COLO829 (cell line): ENCODE results near the gene GPR21.
A peak's percentile ranks its signal among the peaks of the same experiment; 100 is the strongest.

ENCODE experiments used
- DNase-seq: peaks from one replicate; pipeline ENCODE4 v3.0.0; 2012; ENCODE audit warnings: low spot score

Gene GPR21, protein sequence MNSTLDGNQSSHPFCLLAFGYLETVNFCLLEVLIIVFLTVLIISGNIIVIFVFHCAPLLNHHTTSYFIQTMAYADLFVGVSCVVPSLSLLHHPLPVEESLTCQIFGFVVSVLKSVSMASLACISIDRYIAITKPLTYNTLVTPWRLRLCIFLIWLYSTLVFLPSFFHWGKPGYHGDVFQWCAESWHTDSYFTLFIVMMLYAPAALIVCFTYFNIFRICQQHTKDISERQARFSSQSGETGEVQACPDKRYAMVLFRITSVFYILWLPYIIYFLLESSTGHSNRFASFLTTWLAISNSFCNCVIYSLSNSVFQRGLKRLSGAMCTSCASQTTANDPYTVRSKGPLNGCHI

DNA sequence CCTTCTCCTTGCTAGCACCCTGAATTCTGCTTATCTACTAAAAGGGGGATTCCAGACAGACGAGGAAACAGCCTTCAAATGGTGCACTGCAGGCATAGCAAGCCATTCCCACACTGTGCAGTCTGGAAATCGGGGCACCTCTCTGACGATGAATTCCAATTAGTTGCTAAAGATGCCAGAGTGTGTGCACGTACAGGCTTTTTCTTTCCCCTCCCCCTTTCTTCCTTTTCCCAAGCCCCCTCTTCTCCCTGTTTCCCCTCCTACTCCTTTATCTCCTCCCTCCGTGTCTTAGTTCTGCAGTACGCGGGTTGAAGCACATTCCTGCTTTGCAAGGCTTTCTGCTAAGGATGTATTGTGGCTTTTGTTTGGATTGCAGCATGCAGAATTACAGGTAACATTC is at the start of gene GPR21:
Gene GPR21 (plus strand): TSS at position 316 of the 400 bp plus-strand sequence. CDS start 900 bp downstream, outside the sequence.
- DNase-seq = no peak

DNA sequence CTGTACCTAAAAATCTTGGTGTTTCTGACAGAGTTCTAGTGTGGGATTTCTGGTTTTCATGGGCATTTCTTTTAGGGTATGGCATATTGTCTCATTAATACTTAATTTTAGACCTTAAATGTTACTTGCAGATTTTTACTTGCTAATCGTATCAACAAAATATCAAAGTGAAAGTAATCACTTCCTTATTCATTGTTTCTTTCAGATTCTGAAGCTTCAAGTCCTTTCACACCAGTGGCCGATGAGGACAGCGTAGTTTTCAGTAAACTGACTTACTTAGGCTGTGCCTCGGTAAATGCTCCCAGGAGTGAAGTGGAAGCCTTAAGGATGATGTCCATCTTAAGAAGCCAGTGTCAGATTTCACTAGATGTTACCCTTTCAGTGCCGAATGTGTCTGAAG is 47.5 kb upstream of the GPR21 start:
- no peak for DNase-seq

DNA sequence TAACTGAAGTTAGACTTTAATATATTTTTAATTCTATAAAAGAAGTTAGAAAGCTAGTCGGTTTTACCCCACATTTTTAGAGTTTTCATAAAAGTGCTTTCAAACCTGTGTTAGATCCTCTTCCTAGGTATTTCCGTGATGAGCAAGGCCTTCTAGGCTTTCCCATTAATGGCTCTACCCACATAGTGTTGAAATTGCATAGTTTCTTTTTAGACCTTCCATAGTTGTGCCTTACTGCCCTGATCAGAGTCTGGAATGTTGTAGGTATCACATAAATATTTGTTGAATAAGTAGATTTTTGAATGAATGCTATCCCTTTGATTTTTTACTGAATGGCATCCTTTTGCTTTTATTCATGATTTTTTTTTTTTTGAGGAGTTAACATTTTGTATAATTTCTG is 45.3 kb upstream of the GPR21 start:
- no peak for DNase-seq

DNA sequence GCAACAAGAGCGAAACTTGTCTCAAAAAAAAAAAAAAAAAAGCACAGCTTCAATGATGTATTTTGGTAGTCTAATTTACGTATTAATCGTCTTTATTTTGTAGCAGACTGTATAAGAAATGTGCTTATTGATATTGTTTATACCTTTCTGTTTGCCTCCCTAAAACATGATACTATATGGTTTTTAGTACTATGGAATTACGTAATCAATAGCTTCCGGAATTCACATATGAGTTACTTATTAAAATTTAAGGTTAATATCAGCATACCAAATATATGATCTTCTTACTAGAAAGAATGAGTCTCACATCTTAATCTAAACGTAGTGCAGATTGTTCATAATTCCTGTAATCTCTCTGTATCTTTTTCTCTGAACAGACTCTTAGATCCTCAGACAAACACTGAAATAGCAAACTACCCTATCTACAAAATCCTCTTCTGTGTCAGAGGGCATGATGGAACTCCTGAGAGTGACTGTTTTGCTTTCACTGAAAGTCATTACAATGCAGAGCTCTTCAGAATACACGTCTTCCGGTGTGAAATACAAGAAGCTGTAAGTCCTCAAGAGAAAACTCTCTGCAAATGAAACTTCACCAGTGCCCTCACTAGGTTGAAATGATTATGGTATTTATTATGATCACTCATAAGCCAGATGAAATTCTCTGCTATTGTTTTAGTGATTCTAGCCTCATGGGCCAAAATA is 44.4 kb upstream of the GPR21 start:
- DNase-seq = no peak

DNA sequence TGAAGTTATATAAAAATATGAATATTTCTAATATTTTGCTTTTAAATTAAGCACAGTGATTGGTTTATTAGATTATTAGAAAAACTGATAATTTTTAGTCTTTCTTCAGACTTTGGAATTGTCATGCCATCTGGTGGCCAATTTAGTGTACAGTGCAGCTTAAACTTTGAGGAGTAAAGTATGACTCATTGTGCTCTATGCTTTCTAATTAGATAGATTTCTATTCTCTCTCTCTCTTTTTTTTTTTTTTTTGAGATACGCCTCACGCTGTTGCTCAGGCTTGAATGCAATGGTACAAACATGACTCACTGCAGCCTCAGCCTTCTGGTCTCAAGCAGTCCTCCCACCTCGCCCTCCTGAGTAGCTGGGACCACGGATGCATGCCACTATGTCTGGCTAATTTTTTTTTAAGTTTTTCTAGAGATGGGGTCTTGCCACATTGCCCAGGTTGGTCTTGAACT is 42.1 kb upstream of the GPR21 start:
- DNase-seq = peak; percentile 81

DNA sequence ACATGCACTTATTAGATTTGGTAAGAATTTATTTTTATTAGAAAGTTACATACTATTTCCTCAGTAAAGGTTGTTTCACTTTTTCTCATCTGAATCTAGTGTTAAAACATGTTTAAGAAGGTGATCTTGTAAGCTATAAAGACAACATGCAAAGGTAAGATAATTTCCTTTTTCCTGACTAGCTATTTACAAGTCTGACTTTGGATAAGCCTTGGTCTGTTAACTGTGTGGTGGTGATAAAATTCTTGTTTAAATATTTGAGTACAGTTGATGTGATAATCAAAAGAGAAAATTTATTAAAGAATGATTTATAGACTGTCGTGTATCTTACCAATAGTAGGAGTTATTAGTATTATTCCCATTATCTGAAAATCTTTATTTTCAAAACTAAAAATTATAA is 36.9 kb upstream of the GPR21 start:
- DNase-seq = no peak

DNA sequence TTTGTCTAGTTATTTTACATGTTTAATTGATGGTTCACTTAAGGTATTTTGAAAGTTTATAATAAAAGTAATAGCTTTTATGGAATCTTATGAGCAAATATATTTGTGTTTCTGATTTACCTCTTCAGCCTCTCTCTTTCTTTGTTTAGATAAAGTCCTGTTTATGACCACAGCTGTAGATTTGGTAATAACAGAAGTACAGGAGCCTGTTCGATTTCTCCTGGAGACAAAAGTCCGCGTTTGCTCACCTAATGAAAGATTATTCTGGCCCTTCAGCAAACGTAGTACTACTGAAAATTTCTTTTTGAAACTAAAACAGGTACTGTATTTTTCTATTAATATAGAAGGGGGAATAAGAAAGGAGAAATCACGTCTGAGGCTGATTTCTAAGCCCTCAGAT is 35.0 kb upstream of the GPR21 start:
- no peak for DNase-seq

DNA sequence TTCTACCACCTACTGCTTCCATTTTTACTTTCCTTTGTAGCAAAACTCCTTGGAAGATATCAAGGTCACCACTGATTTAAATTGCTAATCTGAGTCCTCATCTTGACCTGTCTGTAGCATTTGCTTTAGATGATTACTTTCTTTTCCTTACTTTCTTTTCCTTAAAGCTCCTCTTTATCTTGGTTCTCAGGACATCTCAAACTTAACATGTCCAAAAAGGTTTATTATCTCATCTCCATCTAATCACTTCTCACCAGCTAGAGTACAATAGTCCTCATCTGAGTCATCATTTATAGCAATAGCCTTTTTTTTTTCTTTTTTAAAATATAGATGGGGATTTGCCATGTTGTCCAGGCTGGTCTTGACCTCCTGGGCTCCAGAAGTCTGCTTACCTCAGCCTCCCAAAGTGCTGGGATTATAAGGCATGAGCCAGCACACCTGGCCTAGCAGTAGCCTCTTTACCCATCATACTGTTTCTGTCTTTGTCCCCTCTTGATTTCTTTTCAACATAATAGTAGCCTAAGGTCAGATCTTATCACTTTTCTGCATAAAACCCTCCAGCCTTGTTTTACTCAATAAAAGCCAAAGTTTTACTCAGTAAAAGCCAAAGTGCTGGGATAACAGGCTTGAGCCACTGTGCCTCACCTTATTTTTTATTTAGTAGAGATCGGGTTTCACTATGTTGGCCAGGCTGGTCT is 32.9 kb upstream of the GPR21 start:
- no peak for DNase-seq

DNA sequence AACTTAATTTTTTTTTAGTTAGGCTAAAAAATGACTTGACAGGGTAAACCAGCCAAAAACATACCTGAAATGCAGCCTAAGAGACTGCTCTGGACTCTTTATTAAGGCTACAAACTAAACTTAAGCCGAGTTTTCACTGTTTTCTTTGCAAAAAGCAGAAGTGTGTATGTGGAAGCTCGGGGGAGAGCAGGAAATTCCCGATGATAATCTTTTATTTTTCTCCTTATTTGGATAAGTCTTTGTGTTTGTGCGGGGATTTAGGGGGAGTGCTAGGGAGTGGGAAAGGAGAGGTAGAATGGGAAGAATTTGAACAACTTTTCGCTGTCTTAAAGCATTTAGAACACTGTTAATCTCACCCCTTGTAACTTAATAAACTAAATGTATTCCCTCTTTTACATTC is 30.7 kb upstream of the GPR21 start:
- DNase-seq = no peak

DNA sequence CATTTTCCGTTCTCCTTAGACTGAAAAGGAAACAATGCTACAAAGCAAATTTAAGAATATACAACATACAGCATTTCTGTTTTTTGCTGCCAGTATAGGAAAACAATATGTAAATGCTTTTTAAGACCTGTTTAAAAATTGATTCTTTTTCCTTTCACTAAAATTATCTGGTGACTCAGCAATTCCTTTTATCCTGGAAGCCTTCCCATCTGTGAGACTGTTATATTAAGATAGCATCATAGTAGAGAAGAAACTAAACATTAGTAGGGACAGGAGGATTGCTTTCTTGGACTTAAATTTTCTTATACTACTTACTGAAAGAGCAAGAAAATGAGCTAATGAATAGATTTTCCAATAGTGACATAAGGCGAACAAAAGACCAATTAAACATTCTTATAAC is 30.0 kb upstream of the GPR21 start:
- DNase-seq = no peak

DNA sequence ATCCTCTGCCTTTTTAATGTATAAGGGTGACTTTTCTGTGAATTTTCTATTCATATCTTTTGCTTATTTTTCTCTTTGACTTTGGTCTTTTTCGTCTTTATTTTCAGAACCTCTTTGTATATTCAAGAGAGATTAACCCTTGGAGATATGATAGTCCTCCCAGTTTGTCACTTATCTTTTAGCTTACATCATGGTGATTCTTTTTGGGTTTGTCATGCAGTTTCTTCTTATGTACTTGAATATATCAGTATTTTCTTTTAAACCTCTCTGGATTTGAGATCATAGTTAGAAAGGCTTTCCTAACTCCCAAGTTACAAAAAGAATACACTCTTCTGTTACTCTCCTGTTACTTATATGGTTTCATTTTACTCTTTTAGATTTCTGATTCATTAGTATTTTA is 27.5 kb upstream of the GPR21 start:
- DNase-seq = no peak

DNA sequence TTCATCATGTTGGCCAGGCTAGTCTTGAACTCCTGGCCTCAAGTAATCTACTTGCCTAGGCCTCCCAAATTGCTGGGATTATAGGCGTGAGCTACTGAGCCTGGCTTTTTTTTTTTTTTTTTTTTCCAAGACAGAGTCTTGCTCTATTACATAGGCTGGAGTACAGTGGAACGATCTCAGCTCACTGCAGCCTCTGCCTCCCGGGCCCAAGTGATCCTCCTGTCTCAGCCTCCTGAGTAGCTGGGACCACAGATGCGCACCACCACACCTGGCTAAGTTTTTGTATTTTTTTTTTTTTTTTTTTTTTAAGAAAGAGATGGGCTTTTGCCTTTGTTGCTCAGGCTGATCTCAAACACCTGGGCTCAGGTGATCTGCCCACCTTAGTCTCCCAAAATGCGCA is 26.2 kb upstream of the GPR21 start:
- no peak for DNase-seq

DNA sequence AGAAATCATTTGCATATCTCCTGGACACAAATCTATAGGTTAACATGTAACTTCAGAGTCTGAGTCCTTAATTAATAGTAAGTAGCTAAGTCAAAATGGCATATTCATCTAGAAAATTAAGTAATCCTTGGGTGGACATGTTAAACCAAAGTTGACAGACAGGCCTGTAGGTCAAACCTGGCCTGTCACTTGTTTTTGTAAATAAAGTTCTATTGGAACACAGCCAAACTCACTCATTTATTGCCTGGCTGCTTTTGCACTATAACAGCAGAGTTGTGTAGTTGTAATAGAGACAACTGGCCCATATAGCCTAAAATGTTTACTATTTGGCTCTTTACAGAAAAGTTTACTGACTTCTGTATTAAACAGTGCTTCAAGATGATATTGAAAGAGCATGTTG is 24.6 kb upstream of the GPR21 start:
- DNase-seq = no peak

DNA sequence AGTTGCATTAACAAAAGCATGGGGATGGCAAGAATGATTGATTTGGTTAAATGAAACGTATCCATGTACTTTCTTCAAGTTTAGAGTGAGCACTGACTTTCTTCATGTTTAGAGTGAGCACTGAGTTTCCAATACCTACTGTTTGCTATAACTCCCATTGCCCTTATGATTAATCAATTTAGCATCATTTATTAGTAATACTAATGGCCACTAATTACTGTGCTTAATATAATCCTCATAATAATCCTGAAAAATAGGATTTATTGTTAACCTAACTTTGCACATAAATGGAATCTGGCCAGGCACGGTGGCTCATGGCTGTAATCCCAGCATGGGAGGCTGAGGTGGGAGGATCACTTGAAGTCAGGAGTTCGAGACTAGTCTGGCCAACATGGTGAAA is 22.1 kb upstream of the GPR21 start:
- DNase-seq = no peak

DNA sequence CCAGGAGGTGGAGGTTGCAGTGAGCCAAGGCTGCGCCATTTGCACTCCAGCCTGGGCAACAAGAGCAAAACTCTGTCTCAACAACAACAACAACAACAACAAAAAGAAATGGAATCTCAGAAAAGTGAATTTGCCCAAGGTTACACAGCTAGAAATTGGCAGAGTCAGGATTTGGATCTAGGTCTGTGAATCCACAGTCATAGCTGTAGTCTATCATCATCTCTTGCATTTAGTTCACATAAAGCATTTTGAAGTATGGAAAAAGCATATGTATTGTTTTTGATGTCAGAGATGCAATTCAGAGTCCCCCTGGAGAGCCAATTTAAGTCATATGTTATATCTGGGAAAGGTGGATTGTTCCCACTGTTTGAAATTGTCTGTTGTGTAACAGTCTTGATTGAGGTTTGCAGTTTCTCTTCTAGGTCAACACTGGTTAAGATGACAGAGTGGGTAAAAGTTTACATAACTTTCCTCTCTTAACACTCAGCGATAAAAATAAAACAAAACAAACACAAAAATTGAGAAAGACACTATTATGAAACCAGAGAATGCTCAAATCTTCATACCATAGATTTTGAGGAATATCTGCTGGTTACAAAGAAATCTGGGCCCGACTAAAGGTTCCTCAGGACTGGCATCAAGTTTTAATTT is 21.5 kb upstream of the GPR21 start:
- no peak for DNase-seq

DNA sequence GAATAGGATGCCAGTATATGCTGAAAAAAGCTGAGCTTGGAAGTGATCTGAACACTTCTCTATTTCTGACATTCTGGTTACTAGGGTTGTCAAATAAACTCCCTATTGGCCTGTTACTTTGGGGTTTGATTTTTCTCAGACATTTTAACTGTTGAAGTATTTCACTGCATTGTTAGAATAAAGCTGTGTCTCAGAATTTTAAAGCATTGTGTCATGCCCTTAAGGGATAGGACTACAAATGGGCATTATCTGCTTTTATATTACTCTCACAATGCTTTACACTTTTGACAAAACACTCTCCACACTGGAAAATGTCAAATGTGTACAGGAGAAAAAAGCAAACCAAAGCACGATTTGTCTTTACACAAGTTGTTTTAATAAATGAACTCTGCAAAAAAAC is 16.8 kb upstream of the GPR21 start:
- no peak for DNase-seq

DNA sequence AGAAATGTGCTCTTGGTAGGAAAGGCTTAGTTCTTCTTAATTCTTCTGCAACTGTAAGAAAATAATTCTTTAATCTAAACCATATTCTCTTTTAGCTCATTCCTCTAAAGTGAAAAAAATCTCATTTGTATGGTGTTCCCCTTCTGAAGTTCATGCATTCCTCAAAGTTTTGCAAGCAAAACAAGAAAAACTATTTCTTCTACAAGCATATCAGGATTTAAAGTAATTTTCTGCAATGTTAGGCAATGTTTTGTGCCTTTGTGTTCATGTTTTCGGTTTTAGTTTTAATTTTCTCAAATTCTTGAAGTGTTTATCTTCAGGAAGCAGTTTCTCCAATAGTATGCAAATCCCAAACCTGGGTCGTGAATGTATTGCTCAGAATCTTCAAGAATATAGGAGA is 12.7 kb upstream of the GPR21 start:
- no peak for DNase-seq

DNA sequence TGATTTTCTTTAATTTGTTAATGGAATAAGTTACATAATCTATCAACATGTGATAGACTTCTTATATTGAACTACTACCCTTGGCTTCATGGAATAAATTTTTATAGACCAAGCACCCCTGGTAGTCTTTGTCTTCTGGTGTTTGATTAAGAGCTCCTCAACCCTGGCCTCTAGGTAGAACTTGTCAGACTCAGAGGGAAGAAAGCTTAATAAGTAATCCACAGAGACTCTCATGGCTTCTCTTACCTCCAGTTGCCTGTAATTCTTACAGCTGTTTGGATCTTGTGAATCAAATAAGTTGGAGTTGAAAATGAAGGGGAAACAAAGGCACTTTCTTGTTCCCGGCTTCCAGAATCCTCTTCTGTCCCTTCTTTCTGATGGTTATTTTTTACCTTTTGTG is 7.0 kb upstream of the GPR21 start:
- no peak for DNase-seq

DNA sequence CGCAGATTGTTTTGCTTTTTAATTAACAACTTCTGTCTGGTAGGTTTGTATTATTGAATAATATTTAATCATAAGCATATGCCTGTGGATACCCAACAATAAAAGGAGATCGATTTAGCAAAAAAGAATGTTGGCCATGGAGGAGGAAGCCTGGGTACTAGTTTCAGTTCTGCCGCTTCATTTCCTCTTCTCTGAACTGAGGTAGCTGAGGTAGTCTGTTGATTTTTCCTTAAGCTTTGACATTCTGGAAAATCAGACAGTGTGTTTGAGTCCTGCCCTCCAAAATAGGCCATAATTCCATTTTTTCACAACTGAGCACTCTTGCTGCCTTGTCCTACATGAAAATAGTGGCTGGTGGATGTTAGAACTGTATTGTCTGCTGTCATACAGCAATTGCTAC is 6.0 kb upstream of the GPR21 start:
- no peak for DNase-seq

DNA sequence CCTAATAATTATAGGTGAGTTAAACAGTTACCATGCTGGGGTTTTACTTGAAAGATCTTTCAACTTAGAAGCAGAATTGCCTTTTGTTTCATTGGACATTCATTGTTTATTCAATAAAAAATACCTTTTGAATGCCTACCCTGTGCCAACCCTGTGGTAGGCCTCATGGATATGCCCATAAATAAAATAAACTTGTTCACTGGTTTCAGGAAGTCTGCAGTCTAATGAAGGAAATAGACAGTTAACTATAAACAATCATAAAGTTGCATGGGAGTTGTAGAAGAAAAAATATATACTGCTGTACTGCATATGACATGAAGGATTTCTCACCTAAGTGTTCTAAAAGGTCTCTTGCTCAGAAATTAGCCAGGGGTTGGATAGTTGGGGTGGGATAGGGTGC is 5.3 kb upstream of the GPR21 start:
- DNase-seq = no peak

DNA sequence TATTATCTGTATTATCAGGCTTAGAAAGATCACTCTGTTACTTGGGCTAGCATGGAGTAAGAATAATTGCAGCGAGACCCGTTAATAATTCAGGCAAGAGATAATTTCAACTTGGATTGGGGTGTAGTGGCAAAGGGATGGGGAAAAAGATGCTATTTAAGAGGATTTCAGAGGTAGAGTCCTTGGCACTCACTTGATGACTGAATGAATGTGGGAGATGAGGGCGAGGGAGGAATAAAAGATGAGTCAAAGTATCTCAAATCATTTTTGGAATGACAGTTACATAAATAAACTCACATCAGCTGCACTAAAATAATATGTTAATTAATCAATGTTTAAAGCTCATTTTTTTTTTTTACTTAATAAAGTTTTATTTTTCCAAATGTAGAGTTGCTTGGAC is 4.5 kb upstream of the GPR21 start:
- no peak for DNase-seq

DNA sequence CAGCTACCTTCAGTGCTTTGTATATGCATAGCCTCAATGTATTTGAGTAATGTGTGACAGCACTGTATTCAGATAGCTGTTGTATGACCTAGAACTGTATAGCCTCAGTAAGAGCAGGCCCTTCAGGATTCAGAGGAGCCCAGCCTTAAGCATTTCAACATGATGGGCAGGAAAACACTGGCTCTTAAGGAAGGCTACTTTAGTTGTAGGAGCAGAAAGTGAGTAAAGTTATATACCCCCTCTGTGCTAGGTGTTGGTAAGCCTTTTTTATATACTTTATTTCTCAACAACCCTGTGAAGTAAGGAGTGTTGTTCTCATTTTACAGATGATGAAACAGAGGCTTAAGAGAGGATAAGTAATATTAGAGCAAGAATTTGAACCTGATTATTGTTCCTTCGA is 1.5 kb upstream of the GPR21 start:
- DNase-seq = no peak
